ENCODE results near the gene MAN1A2.

MAN1A2 gene

DNA sequence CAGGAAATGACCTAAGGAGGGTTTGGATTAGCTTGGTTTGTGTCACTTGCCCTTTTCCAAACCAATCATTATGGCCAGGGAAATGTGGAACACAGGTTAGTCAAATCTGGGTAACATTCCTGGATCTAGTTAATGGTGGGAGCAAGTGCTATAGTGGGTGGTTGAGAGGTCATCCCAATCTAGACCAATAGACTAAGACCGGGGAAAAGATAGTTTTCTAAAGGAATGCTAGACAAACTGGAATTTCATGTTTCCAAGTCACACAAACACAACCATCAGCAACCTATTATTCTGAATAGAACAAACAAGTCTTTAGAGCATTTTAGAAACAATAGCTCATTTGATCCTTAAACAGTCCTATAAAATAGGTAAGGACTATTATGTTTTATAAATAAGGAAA, 4.3 kb upstream of the MAN1A2 start:
- no peak for DNase-seq

GRCh38 chr1:117363571-117364048, 3.6 kb upstream of the MAN1A2 start:
- DNase-seq, result no peak

- no peak for DNase-seq
These were observed 3.0 kb upstream of the MAN1A2 start for GRCh38 chr1:117364240-117364639.

GRCh38 chr1:117365350-117366176, 1.7 kb upstream of the MAN1A2 start:
- DNase-seq, result no peak

GRCh38 chr1:117366177-117367045, 838 bp upstream of the MAN1A2 start:
- DNase-seq, result peak; percentile 40 to 71 (median 62)

DNA sequence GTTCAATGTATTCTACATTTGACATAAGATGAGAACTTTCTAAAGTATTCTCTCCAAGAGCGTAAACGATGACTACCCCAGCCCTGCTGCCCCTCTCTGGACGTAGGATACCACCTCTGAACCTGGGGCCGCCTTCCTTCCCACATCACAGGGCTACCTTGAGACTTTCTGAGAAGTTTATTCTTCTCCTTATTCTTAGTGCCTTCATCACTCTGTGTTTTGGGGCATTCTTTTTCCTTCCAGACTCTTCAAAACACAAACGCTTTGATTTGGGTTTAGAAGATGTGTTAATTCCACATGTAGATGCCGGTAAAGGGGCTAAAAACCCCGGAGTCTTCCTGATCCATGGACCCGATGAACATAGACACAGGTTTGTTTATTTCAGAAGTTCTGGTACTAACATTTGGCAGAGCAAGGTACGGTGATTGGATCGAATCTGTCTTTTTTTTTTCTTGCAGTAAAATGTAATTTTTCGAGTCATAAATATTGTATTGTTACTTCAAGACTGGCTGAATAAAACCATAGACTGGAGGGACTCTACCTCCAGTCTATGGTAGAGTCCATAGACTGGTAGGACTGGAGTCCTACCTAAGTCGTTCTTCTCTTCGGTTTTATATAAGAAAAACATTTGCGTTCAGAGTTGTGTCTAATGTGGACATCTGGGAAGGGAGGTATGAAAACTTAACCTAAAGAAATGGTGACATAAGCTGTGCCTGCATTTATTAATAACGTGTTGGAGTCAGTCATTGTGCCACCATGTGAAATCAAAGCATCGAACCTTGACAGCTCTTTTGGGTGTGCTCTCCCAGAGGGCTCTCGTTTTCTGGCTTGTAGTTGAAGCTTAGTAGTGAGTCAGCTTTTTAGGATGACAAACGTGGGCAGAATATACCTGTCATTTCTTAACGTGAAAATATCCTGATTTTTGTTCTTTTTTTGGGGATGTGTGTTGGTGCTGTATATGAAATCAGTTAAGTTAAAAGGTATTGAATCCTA, 1.2 kb downstream of the MAN1A2 start:
- DNase-seq, result no peak

GRCh38 chr1:117370071-117370470, 2.8 kb downstream of the MAN1A2 start:
- no peak for DNase-seq

DNA sequence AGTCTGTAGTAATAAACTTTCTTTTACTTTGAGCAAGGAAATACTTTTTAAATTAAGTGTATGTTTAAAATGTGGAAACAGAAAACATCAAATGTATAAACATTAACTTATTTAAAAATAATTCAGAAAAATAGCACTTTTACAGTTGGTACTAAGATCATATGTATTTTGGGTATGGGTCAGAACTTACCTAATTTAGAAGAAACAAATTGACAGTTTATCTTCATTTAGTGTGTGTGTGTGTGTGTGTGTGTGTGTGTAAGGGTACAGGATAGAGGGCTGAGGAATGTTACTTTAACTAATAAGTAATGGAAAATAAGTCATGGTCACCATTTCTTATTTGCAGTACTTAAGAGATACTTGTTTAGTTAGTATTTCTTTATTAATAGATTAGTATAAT, 3.3 kb downstream of the MAN1A2 start:
- no peak for DNase-seq

GRCh38 chr1:117371441-117372151, 4.3 kb downstream of the MAN1A2 start:
- DNase-seq, result no peak

- DNase-seq, result no peak
These were observed 5.7 kb downstream of the MAN1A2 start for GRCh38 chr1:117372863-117373412.

GRCh38 chr1:117373932-117374331, 6.7 kb downstream of the MAN1A2 start:
- no peak for DNase-seq

DNA sequence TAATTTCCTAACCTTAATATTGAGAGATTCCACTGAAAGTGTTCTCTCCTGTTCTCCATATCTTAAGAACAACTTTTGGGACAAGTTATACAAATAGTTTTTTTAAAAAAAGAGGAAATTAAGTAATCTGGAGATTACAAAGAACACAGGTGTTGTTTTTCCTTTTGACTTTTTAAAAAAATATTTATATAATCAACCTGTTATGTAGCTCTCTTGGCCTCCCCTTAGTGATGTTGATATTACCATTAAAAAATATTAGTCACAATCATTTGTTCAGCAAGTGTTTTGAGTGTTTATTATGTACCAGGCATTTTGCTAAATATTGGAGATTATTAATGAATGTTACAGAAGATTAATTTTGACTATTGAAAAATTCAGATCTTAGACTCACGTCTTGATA, 8.1 kb downstream of the MAN1A2 start:
- no peak for DNase-seq

DNA sequence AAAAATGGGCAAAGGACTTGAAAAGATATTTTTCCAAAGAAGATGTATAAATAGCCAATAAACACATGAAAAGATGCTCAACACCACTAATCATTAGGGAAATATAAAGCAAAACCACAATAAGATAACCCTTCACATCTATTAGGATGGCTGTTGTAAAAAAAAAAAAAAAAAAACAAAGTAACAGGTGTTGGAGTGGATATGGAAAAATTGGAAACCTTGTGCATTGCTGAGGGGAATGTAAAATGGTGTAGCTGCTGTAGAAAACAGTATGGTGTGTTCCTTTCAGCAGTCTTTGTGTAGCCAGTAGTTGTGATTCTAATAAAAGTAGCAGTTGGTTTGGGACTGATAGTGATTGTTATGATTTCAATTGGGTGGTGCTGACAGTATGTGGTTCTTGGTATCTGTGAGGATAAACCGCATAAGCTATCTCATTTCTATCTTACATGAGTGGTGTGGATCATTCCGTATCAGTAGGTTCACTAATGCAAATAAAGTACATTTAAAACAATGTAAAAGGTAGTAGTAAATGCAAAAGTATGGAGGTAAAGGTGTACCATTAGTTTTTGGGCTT, 19.9 kb downstream of the MAN1A2 start:
- DNase-seq, result no peak

DNA sequence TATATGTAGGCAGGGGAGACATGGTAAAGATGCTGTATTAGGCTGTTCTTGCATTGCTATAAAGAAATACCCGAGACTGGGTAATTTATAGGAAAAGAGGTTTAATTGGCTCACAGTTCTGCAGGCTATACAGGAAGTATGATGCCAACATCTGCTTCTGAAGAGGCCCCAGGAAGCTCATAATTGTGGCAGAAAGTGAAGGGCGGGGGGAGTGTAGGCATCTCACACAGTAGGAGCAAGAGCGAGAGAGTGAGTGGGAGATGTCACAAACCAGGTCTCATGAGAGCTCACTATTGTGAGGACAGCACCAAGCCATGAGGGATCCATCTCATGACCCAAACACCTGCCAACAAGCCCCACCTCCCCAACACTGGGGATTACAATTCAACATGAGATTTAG, 21.1 kb downstream of the MAN1A2 start:
- no peak for DNase-seq

GRCh38 chr1:117389284-117389683, 22.0 kb downstream of the MAN1A2 start:
- DNase-seq, result no peak

DNA sequence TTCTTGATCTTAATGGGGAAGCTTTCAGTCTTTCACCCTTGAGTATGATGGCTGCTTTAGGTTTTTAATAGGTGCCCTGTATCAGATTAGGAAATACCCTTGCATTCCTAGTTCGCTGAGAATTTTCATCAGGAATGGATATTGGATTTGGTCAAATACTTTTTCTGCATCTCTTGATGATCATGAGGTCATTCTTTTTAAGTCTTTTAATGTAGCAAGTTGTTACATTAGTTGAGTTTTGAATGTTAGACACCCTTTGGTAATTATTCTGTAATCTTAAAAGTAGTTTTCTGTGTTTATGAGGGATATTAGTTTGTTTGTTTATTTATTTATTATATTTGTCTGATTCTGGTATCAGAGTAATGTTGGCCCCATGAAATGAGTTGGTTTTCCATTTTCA, 22.5 kb downstream of the MAN1A2 start:
- no peak for DNase-seq

GRCh38 chr1:117392771-117393170, 25.5 kb downstream of the MAN1A2 start:
- DNase-seq, result no peak

- DNase-seq, result no peak
These were observed 28.8 kb downstream of the MAN1A2 start for GRCh38 chr1:117396074-117396473.

- DNase-seq, result no peak
These were observed 29.4 kb downstream of the MAN1A2 start for GRCh38 chr1:117396636-117397035.

DNA sequence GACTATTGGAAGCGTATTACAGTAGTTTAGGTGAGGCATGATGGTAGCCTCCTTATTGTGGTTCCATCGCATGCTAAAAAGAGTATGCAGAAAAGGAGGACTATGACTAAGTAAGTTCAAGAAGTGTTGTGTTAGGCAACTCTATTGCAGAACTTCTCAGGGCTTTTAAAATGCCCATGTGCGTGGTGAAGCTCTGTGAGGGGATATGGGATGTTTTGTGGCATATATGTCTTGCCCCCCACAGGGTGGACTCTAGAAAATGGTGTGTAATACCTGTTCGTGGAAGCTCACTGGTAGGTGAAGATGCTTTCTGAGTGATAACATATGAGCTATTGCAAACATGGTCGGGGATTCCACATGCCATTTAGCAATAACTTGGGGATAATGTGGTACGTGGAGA, 31.7 kb downstream of the MAN1A2 start:
- no peak for DNase-seq

GRCh38 chr1:117401761-117402160, 34.5 kb downstream of the MAN1A2 start:
- DNase-seq, result no peak
